ENCODE measurements around the gene TBC1D12.

DNA sequence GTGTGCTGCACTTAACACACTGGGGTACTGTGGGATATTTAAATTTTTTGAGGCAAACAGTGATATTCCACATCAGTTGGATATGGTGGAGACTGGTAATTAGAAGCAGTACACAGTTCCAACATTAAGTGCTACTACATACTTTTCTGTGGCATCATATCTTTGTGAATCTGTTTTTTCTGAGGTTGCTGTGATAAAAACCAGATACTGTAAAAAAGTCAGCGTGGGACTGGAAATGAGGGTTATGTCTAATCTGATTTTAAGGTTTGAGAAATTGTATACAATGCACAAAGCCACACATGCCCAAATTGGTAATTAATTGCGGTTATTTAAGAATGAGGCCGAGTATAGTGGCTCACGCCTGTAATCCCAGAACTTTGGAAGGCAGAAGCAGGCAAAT, 41.2 kb downstream of the TBC1D12 start:
- TF ChIP-seq, protein P1, sequence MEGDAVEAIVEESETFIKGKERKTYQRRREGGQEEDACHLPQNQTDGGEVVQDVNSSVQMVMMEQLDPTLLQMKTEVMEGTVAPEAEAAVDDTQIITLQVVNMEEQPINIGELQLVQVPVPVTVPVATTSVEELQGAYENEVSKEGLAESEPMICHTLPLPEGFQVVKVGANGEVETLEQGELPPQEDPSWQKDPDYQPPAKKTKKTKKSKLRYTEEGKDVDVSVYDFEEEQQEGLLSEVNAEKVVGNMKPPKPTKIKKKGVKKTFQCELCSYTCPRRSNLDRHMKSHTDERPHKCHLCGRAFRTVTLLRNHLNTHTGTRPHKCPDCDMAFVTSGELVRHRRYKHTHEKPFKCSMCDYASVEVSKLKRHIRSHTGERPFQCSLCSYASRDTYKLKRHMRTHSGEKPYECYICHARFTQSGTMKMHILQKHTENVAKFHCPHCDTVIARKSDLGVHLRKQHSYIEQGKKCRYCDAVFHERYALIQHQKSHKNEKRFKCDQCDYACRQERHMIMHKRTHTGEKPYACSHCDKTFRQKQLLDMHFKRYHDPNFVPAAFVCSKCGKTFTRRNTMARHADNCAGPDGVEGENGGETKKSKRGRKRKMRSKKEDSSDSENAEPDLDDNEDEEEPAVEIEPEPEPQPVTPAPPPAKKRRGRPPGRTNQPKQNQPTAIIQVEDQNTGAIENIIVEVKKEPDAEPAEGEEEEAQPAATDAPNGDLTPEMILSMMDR (IDR thresholded peaks at IDR 0.05; ENCODE audit: extremely low read depth in 1 of 2, insufficient read depth in 1 of 2, low read depth in 1 of 2, low read length in 2 of 2): no peak
- no peak for TF ChIP-seq EZH2 (IDR thresholded peaks at IDR 0.05; ENCODE audit: borderline replicate concordance, low read depth, low read length, severe bottlenecking)
- no peak for TF ChIP-seq POLR2A (IDR thresholded peaks at IDR 0.05; ENCODE audit: low read depth, low read length)

All from endothelial cell of umbilical vein (primary cell).